NCI-H2227 treated with DMSO at 0.1 percent for 48 hours (cell line): ENCODE data around the gene CPLX1.
"Not testable (repeated sequence)": the region's sequence is repeated elsewhere in the genome, so short reads cannot be mapped to it uniquely, and the experiment has no call there.

Source experiments
- DNase-seq: peaks from one replicate; lab custom pipeline; 2025; lab: John Stamatoyannopoulos, UW

The CPLX1 gene

GRCh38 chr4:791898-792625, 33.9 kb downstream of the CPLX1 start:
- no peak for DNase-seq

DNA sequence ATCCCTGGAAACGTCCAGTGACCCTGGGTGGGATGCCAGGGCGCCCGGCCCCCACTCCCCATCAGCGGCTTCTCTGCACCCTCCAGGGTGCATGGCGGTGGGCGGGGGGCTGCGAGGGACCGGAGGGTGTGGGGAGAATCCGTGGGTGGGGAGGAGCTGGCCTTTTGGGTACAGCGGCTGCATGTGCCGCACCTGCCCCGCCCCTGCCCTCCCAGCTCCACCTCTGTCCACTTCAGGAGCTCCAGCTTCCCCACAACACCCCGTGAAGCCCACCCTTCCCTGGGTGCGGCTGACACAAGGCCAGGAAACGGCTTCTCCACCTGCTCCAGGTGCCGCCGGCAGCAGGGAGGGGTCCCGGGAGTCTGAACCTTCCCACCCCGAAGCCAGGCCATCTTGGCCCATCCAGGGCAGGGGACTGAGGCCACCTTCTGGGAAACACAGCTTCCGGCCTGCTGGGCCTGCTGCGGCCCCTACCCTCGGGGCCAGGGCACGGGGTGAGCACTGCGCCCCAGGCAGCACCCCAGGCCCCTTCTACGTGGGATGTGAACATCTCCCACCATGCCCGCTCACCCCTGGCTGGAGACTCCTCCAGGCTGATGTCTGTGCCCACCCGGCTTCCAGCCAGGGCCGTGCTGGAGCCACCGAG, 34.6 kb downstream of the CPLX1 start:
- DNase-seq, result no peak

DNA sequence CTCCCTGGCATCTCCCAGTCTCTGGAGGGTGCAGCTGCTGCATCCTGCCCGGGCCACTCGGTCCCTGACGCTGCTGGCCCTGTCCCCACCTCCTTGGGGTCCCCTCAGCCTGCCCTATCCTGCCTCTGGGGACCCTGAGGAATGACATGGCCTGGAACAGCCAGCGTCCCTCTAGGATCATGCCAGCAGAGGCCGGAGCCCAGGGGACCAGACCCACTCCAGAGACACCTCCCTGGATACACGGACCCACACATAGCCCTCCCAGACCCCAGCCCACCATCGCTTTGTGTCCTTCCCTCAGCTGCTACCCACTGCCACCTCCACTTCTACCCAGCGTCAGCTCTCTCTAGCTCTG, 35.5 kb downstream of the CPLX1 start:
- DNase-seq, result no peak

DNA sequence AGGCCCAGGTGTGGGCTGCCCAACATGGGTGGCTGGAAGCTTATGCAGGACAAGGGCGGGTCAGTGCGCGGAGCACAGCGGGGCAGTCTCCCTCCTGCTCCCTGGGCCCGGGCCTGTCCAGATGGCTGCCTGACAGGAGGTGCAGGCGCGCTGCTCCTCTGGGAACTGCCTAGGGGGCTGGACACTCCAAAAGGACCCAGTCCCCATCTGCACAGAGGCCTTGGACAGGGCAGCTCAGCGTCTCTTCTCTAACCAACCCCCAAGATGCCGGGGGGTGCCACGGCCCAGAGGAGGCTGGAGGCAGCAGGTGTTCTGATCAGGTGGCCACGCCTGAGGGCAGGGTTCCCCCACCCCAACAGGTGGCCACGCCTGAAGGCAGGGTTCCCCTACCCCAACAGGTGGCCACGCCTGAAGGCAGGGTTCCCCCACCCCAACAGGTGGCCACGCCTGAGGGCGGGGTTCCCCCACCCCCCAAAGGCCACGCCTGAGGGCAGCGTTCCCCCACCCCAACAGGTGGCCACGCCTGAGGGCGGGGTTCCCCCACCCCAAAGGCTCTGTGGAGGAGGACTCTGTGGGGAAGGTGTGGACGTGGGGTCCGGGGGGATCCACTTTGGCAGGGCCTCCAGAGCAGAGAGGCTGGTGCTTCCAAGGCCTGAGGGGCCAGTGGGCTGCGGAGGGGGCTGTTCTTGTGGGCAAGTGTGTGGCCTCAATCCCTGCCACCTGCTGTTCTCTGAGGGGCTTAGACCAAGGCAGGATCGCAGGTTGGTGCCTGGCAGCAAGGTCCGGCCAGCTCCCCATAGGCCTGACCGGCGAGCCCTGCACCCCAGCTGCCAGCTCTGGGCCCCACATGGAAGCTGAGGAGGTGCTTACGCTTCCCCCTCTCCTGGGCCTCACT, 36.1 kb downstream of the CPLX1 start:
- no peak for DNase-seq

- DNase-seq, result no peak
Measured at GRCh38 chr4:788636-789297, 37.2 kb downstream of the CPLX1 start.

DNA sequence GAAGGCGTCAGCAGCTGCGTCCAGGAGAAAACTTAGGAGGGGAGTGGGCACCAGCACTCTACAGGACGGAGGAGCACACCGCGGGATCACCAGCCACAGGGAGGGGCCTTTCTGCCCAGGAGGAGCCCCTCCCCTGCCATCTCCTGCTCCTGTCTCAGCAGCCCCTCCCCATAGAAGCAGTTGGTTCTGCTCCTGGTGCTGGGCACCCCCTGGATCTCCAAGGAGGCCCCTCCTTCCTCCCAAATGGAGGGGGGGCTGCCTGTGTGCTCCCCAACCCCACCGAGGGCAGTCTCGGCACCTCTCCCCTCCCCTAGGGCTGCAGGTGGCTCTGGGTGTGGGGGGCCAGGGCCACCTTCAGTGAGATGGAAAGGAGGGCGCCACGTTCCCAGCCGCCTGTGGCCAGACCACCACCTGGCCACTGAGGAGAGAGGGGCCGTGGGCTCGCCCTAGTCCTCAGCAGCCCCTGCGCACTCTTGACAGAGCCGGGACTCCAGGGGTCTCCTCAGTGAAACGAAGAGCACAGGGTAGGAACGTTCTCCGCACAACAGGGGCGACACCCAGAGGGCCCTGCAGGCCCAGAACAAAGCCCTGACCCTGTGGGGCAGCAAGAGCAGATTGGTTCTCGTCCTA, 37.8 kb downstream of the CPLX1 start:
- DNase-seq, result no peak

GRCh38 chr4:787561-787981, 38.4 kb downstream of the CPLX1 start:
- DNase-seq, result no peak

DNA sequence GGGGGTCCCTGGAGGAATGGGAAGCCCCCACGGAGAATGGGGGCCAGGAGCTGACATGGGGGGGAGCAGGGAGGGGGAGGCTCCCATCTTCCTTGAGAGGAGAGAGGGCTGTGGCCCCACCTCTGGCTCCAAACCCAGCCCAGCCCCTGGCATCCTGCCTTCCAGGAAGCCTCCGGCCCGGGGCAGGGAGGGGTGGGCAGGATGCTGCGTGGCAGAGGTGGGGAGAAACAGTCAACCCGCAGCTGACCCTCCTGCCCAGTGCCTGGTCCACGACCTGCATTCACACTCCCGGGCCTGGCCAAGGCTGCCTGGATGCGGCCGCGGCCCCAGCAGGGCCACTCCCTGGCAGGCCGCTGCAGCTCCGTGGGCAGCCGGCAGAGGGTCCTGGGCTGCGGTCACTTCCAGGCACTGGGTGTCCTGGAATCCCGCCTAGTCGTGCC, 39.0 kb downstream of the CPLX1 start:
- DNase-seq, result no peak

DNA sequence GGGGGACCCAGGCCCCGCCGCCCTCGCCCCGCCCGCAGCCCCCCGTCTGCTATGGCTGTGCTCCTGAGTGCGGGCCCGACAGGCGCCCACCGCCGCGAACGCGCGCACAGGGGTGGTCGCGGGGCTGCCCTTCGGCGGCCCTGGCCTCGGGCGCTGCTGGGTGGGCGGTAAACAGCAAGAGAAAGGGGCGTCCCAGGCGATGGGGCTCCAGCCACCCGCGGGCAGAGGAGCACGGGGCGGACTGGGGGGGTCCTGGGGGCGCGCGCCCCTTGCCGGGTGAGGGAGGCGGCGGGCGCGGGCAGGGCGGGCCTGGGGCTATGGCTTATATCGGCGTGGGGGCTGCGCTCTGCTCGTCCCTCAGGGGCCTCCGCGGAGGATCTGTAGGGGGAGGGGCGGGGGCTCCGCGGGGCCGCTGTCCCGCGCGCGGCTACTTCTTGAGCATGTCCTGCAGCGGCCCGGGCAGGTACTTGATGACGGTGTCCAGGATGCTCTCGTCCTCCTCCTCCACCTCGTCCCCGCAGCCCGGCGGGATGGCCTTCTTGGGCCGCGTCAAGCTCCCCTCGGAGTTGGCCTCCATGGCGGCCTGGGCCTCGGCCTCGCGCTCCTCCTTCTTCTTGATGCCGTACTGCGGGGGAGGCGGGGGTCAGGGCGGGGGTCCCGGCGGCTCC, 39.7 kb downstream of the CPLX1 start:
- DNase-seq, result no peak

- DNase-seq, result no peak
Measured at GRCh38 chr4:785332-786073, 40.4 kb downstream of the CPLX1 start.

GRCh38 chr4:784401-785331, 41.3 kb downstream of the CPLX1 start:
- DNase-seq, result no peak

GRCh38 chr4:781493-782216, 44.3 kb downstream of the CPLX1 start:
- DNase-seq, result peak; percentile 92

DNA sequence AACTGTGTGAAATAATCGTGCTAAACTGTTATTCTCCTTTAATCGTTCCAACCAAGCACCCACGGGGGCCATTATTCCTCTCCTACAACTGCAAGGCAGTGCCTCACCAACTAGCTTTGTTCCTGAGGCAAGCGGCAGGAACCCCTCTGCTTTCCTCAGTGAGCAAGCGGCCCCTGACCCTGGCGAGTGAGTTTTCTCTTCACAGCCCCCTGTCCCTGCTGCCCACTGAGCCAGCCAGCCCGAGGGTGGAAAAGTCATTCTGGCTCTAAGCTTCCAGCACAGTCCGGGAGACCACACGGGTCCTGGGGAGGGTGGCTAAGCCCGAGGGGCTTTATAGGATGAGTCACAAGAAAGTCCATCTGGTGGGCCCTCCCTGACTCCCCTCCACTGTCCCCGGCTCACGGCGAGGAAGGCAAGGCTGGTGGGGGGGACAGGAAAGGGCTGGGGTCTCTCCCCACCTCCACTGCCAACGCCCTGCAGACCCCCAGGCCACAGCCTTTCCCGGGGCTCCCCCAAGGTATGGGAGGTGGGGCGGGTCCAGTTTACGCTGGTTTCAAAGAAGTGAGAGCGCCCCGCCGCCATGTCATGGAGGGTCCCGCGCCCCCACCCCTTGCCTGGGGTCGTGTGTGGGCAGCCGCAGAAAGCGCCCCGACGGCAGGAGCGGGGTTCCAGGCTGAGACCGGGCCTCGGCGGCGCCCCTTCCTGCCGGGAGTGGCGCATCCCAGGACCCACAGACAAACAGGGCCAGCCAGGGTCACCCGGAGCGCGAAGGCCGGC, 45.0 kb downstream of the CPLX1 start:
- no peak for DNase-seq

DNA sequence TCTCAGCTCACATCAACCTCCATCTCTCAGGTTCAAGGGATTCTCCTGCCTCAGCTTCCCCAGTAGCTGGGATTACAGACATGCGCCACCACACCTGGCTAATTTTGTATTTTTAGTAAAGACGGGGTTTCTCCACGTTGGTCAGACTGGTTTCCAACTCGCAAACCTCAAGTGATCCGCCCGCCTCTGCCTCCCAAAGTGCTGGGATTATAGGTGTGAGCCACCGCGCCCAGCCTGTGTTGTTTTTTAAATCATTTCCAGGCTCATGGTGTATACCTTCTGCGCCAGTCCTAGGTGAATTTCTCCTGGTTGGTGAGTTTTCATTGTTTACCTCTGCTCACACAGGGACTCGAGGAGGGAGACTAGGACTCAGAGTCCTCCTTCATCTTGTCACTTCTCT, 45.7 kb downstream of the CPLX1 start:
- not testable (repeated sequence) for DNase-seq

DNA sequence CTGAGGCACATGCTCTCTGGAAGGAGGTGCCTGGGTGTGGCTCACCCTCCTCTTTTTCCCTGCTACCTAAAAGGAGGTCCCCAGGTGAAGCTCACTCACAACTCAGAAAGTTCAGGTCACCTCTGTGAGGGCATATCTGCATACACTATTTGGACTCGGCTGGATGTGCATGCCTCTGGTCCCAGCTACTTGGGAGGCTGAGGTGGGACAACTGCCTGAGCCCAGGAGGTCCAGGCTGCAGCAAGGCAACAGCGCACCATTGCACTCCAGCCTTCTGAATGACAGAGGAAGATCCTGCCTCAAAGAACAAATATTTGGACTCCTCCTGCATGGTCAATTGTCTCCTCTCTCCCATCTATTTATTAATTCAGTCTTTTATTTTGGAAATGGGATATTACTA, 46.4 kb downstream of the CPLX1 start:
- no peak for DNase-seq

- DNase-seq, result no peak
Measured at GRCh38 chr4:777520-778262, 48.2 kb downstream of the CPLX1 start.

- DNase-seq, result no peak
Measured at GRCh38 chr4:776743-777441, 49.0 kb downstream of the CPLX1 start.
